DND-41 (cell line): Measurements from ENCODE around the gene PSMB11.

Source experiments
- CTCF ChIP-seq: IDR thresholded peaks from 2 replicates; pipeline ENCODE4 v1.5.1; 2012; ENCODE audit warnings: borderline replicate concordance, low read length, moderate library complexity, mild to moderate bottlenecking; ENCODE audit not compliant: poor library complexity, severe bottlenecking; ENCODE audit errors: extremely low read depth
- EZH2 ChIP-seq: IDR thresholded peaks from 3 replicates; pipeline ENCODE4 v1.6.1; 2012; ENCODE audit warnings: borderline replicate concordance, low read depth, mild to moderate bottlenecking, moderate library complexity, low read length, inconsistent platforms; ENCODE audit not compliant: severe bottlenecking

GRCh38 chr14:23005451-23006187 is 36.4 kb upstream of the PSMB11 start:
- TF ChIP-seq EZH2 = no peak
- no peak for TF ChIP-seq CTCF
